HepG2 (cell line): ENCODE measurements around the gene MAP1LC3A. TPM values are rescaled to one million over a fixed set of nuclear protein-coding genes. Genes with fewer than 3 reads are reported as not detected.

Experiments
- ATAC-seq: fragments of 200-7000 bp; cut with Tn5 transposase; 3 replicates; pipeline ENCODE4 v1.9.1; 2020; ENCODE audit warnings: mild to moderate bottlenecking, moderate library complexity
- BruUV-seq: library from RNA; stranded (reverse); fragments of 400-500 nt; replicated peaks from 2 replicates; lab custom pipeline; 2021; lab: Mats Ljungman, UMichigan
- CTCF ChIA-PET: fragments of 300-600 bp; formaldehyde crosslinking; extraction: SDS; loops from one replicate; lab custom pipeline; 2021; ENCODE audit warnings: low total read pairs, inconsistent platforms, low intra/inter-chr PET ratio; lab: Yijun Ruan, JAX
- POLR2A ChIA-PET: fragments of 350-600 bp; sonication (Branson Sonifier 250); formaldehyde crosslinking; loops from one replicate; lab custom pipeline; 2020; ENCODE audit warnings: antibody characterized with exemption, inconsistent platforms; lab: Yijun Ruan, JAX
- DNase-seq: peaks from one replicate; pipeline ENCODE4 v3.0.0-alpha.2; 2015; ENCODE audit warnings: low spot score
- FAIRE-seq: peaks from 3 replicates; lab custom pipeline; 2011; peaks lifted over from hg19 to GRCh38; lab: Jason Lieb, UNC
- H2AFZ ChIP-seq: one replicate; pipeline ENCODE4 v1.6.1; 2011; ENCODE audit warnings: low read length, inconsistent platforms
- H3K27ac ChIP-seq: fragments of 300-600 bp; 3 replicates; pipeline ENCODE4 v1.8.0; 2011; ENCODE audit warnings: mixed run types, mild to moderate bottlenecking, mixed read lengths, low read length, inconsistent platforms; ENCODE audit not compliant: insufficient read depth; ENCODE audit errors: extremely low read length
- H3K27me3 ChIP-seq, 2 experiments: fragments of 200-600 bp in 1 of 2; 2 replicates in 1 of 2; 3 replicates in 1 of 2; pipeline versions ENCODE4 v1.6.0 to v1.8.0; 2011; ENCODE audit warnings: low read length in 2 of 2, mild to moderate bottlenecking in 2 of 2, moderate library complexity in 2 of 2, inconsistent platforms in 1 of 2; ENCODE audit not compliant: insufficient read depth in 2 of 2, control insufficient read depth in 1 of 2
- H3K36me3 ChIP-seq, 2 experiments: fragments of 200-600 bp in 1 of 2; replicated peaks in 1 of 2; 2 replicates in 1 of 2; 3 replicates in 1 of 2; pipeline versions ENCODE4 v1.5.1 to v1.8.0; 2011; ENCODE audit warnings: low read length in 2 of 2, inconsistent platforms in 1 of 2; ENCODE audit not compliant: insufficient read depth in 2 of 2, control insufficient read depth in 1 of 2
- H3K4me1 ChIP-seq: 2 replicates; pipeline ENCODE4 v1.5.1; 2012; ENCODE audit warnings: low read length, inconsistent platforms; ENCODE audit not compliant: insufficient read depth
- H3K4me2 ChIP-seq: 2 replicates; pipeline ENCODE4 v1.6.0; 2011; ENCODE audit warnings: low read depth, low read length, inconsistent platforms
- H3K4me3 ChIP-seq, 3 experiments: fragments of 200-600 bp in 1 of 3; sonication (generic), shearing (Covaris generic) in 1 of 3; replicated peaks in 1 of 3; 2 replicates each; pipeline ENCODE4 v1.5.1; 2011 to 2016; ENCODE audit warnings: low read length in 3 of 3, inconsistent platforms in 2 of 3, low read depth in 2 of 3, mild to moderate bottlenecking in 2 of 3, control low read depth in 1 of 3, mixed read lengths in 1 of 3; ENCODE audit not compliant: insufficient read depth in 1 of 3
- H3K79me2 ChIP-seq: one replicate; pipeline ENCODE4 v1.6.1; 2011; ENCODE audit warnings: low read length, inconsistent platforms; ENCODE audit not compliant: insufficient read depth
- H3K9ac ChIP-seq: 2 replicates; pipeline ENCODE4 v1.6.0; 2011; ENCODE audit warnings: mild to moderate bottlenecking, low read depth, low read length, inconsistent platforms; ENCODE audit not compliant: insufficient read depth
- H3K9me3 ChIP-seq: 2 replicates; pipeline ENCODE4 v1.5.1; 2012; ENCODE audit warnings: mild to moderate bottlenecking, low read length
- H4K20me1 ChIP-seq: 2 replicates; pipeline ENCODE4 v1.6.0; 2011; ENCODE audit warnings: inconsistent platforms, mild to moderate bottlenecking, low read length, moderate library complexity; ENCODE audit not compliant: insufficient read depth
- AGO2 ChIP-seq: fragments of 200-400 bp; formaldehyde crosslinking; optimal IDR thresholded peaks from 2 replicates; pipeline ENCODE3; 2017; ENCODE audit warnings: mild to moderate bottlenecking, low read depth, low read length, moderate library complexity
- DR1 ChIP-seq: sonication (generic); formaldehyde crosslinking; IDR thresholded peaks from 2 replicates; pipeline ENCODE4 v1.8.0; 2021; ENCODE audit warnings: mild to moderate bottlenecking, missing genetic modification reagents, inconsistent platforms
- GLI4 ChIP-seq: sonication (generic); formaldehyde crosslinking; IDR thresholded peaks from 2 replicates; pipeline ENCODE4 v1.5.1; 2020; ENCODE audit warnings: missing genetic modification reagents, mild to moderate bottlenecking, moderate library complexity, borderline replicate concordance
- GPN1 ChIP-seq: sonication (generic); formaldehyde crosslinking; IDR thresholded peaks from 2 replicates; pipeline ENCODE4 v1.5.1; 2020; ENCODE audit warnings: missing genetic modification reagents, borderline replicate concordance
- KLF13 ChIP-seq: sonication (generic); formaldehyde crosslinking; IDR thresholded peaks from 2 replicates; pipeline ENCODE4 v1.4.0; 2020; ENCODE audit warnings: mild to moderate bottlenecking, missing genetic modification reagents
- KLF6 ChIP-seq: IDR thresholded peaks from 2 replicates; pipeline ENCODE4 v1.8.0; 2016; ENCODE audit warnings: missing biosample characterization, missing genetic modification reagents
- MBD4 ChIP-seq: IDR thresholded peaks from 2 replicates; pipeline ENCODE4 v1.6.1; 2012; ENCODE audit warnings: low read length, inconsistent platforms, borderline replicate concordance
- NR2F2 ChIP-seq: IDR thresholded peaks from 2 replicates; pipeline ENCODE4 v1.6.1; 2012; ENCODE audit warnings: low read depth, inconsistent platforms, borderline replicate concordance
- PPARG ChIP-seq: conservative IDR thresholded peaks from 2 replicates; pipeline ENCODE4 v1.6.1; 2016; ENCODE audit warnings: missing biosample characterization, missing genetic modification reagents
- PRDM10 ChIP-seq: sonication (generic); formaldehyde crosslinking; IDR thresholded peaks from 2 replicates; pipeline ENCODE4 v1.4.0; 2020; ENCODE audit warnings: low read depth, missing genetic modification reagents
- REPIN1 ChIP-seq: sonication (generic); formaldehyde crosslinking; IDR thresholded peaks from 2 replicates; pipeline ENCODE4 v1.8.0; 2022; ENCODE audit warnings: missing genetic modification reagents, low read depth, mild to moderate bottlenecking, borderline replicate concordance
- TEF ChIP-seq: sonication (generic); formaldehyde crosslinking; IDR thresholded peaks from 2 replicates; pipeline ENCODE4 v1.5.0; 2020; ENCODE audit warnings: missing genetic modification reagents
- ZNF749 ChIP-seq: sonication (generic); formaldehyde crosslinking; IDR thresholded peaks from 2 replicates; pipeline ENCODE4 v1.8.0; 2022; ENCODE audit warnings: mild to moderate bottlenecking, missing genetic modification reagents, moderate library complexity, borderline replicate concordance
- WGBS: methylation state at CpG from one replicate; pipeline ENCODE4 v1.1.6; 2017; ENCODE audit warnings: low lambda C conversion rate; 5-methylcytosine and 5-hydroxymethylcytosine counted together
- in situ Hi-C: cut with HindIII; loops from 2 replicates; pipeline ENCODE4 v1.10.0; 2017; ENCODE audit warnings: low pct_unique_long_range_greater_than_20kb; ENCODE audit not compliant: extremely low pct_ligation_motif_present
- intact Hi-C: fragments of 100-400 bp; cut with micrococcal nuclease; formaldehyde crosslinking; loops from one replicate; pipeline ENCODE4 v1.10.0; 2022; ENCODE audit not compliant: unreplicated experiment
- polyA plus RNA-seq, 8 experiments: library from polyadenylated mRNA; depleted of rRNA in 3 of 8; stranded (reverse) in 7 of 8; unstranded in 1 of 8; fragments of >200 nt; fragmentation: Illumina TruSeq in 4 of 8; extraction: Trizol in 4 of 8; gene quantifications; 2 replicates each; pipeline versions ENCODE4 v1.2.1 to v1.2.3, GENCODE V29; 2011 to 2016; ENCODE audit warnings: low read depth in 4 of 8, missing spikeins in 1 of 8, mixed read lengths in 1 of 8; ENCODE audit not compliant: insufficient read depth in 1 of 8
- total RNA-seq, 5 experiments: library from RNA; depleted of rRNA; stranded (reverse); fragments of >200 nt; fragmentation: Illumina TruSeq; extraction: Trizol; gene quantifications; 2 replicates each; pipeline ENCODE4 v1.2.3, GENCODE V29; 2016; ENCODE audit warnings: low read depth in 1 of 5
- TF ChIP-seq, protein P1 (sequence below): sonication (generic); formaldehyde crosslinking; IDR thresholded peaks from 2 replicates; pipeline ENCODE4 v1.4.0; 2020; ENCODE audit warnings: mild to moderate bottlenecking, low read depth, missing genetic modification reagents
- TF ChIP-seq, protein P2 (sequence below): sonication (generic); formaldehyde crosslinking; IDR thresholded peaks from 2 replicates; pipeline ENCODE4 v1.5.0; 2020; ENCODE audit warnings: mild to moderate bottlenecking, missing genetic modification reagents

The MAP1LC3A gene
- total and polyA plus RNA-seq, 2 of the 13 experiments (the other 11 are each of a cell fraction or from before 2014, with no cell fraction given): not detected

GRCh38 chr20:34549929-34550305 lies 8.6 kb upstream of the MAP1LC3A start (continued):
- TF ChIP-seq KLF13 (CRISPR knock-in tag): no peak
- TF ChIP-seq AGO2: peak; percentile 26
- no peak for TF ChIP-seq NR2F2
- no peak for TF ChIP-seq KLF6 (CRISPR knock-in tag)

GRCh38 chr20:34552569-34552968 lies 5.9 kb upstream of the MAP1LC3A start:
- FAIRE-seq (no peak), ATAC-seq (no peak), DNase-seq (no peak)
- Histone ChIP-seq H4K20me1 (no peaks in the 10 kb centered on the region), H3K36me3 (no peaks in the 10 kb centered on the region), H3K9ac (no peak overlapping the region), H3K79me2 (no peaks in the 10 kb centered on the region), H2AFZ (no peak overlapping the region), H3K9me3 (no peaks in the 10 kb centered on the region), H3K27me3 (no peaks in the 10 kb centered on the region), H3K4me3 (no peak overlapping the region), H3K4me2 (no peak overlapping the region), H3K27ac (no peak overlapping the region), H3K4me1 (peaks cover 24% of the 10 kb centered on the region)
- CTCF ChIA-PET: no interaction called here
- intact Hi-C loops (no loop called here), in situ Hi-C loops (no loop called here)
- no TSS peak for BruUV-seq
- 83% methylated on average over 6 of the region's 6 CpGs for WGBS
- POLR2A ChIA-PET: no interaction called here
- TF ChIP-seq TEF (CRISPR knock-in tag): no peak
- TF ChIP-seq REPIN1 (CRISPR knock-in tag): no peak
- TF ChIP-seq ZNF749 (CRISPR knock-in tag): no peak
- TF ChIP-seq GPN1: no peak
- TF ChIP-seq MBD4: no peak
- TF ChIP-seq PPARG (CRISPR knock-in tag): no peak
- TF ChIP-seq, protein P1, sequence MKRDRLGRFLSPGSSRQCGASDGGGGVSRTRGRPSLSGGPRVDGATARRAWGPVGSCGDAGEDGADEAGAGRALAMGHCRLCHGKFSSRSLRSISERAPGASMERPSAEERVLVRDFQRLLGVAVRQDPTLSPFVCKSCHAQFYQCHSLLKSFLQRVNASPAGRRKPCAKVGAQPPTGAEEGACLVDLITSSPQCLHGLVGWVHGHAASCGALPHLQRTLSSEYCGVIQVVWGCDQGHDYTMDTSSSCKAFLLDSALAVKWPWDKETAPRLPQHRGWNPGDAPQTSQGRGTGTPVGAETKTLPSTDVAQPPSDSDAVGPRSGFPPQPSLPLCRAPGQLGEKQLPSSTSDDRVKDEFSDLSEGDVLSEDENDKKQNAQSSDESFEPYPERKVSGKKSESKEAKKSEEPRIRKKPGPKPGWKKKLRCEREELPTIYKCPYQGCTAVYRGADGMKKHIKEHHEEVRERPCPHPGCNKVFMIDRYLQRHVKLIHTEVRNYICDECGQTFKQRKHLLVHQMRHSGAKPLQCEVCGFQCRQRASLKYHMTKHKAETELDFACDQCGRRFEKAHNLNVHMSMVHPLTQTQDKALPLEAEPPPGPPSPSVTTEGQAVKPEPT: 0 out of 2 replicates have a peak, but pooled peaks have one; percentile 10
- peak; percentile 6; the same call in 1 of the 2 replicates for TF ChIP-seq DR1
- TF ChIP-seq PRDM10 (CRISPR knock-in tag): no peak
- TF ChIP-seq GLI4 (CRISPR knock-in tag): no peak
- TF ChIP-seq, protein P2, sequence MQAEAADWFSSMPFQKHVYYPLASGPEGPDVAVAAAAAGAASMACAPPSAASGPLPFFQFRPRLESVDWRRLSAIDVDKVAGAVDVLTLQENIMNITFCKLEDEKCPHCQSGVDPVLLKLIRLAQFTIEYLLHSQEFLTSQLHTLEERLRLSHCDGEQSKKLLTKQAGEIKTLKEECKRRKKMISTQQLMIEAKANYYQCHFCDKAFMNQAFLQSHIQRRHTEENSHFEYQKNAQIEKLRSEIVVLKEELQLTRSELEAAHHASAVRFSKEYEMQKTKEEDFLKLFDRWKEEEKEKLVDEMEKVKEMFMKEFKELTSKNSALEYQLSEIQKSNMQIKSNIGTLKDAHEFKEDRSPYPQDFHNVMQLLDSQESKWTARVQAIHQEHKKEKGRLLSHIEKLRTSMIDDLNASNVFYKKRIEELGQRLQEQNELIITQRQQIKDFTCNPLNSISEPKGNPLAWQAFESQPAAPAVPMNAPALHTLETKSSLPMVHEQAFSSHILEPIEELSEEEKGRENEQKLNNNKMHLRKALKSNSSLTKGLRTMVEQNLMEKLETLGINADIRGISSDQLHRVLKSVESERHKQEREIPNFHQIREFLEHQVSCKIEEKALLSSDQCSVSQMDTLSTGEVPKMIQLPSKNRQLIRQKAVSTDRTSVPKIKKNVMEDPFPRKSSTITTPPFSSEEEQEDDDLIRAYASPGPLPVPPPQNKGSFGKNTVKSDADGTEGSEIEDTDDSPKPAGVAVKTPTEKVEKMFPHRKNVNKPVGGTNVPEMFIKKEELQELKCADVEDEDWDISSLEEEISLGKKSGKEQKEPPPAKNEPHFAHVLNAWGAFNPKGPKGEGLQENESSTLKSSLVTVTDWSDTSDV (CRISPR knock-in tag): peak; percentile 43; the same call in 1 of the 2 replicates
